Lower leg skin (tissue), 4 donors: Measurements from ENCODE around the gene PGAM2. TPM values are rescaled to one million over a fixed set of nuclear protein-coding genes. Genes with fewer than 3 reads are reported as not detected.

Source experiments
- DNase-seq, 2 donors: peaks; one replicate each; pipeline ENCODE4 v3.0.0-alpha.2; 2019; ENCODE audit warnings: low spot score in 2 of 2
- H3K4me3 ChIP-seq: fragments of 200-600 bp; sonication (generic); 2 replicates; pipeline ENCODE4 v1.5.1; 2017; ENCODE audit warnings: mild to moderate bottlenecking, low read depth; ENCODE audit not compliant: poor library complexity, severe bottlenecking
- POLR2A ChIP-seq, 2 donors: fragments of 450-650 bp; IDR thresholded peaks; one replicate each; pipeline ENCODE4 v1.6.1; 2016 to 2017; ENCODE audit warnings: antibody characterized with exemption in 2 of 2, mild to moderate bottlenecking in 1 of 2, moderate library complexity in 1 of 2
- WGBS, 2 donors: methylation state at CpG; one replicate each; pipeline ENCODE4 v1.1.5; 2018; 5-methylcytosine and 5-hydroxymethylcytosine counted together
- intact Hi-C: fragments of 100-400 bp; cut with DNase I; formaldehyde crosslinking; loops from one replicate; pipeline ENCODE4 v1.15.0; 2023; ENCODE audit warnings: low total_unique reads
- total RNA-seq, 4 donors: library from RNA; depleted of rRNA; stranded (reverse); fragments of >200 nt; gene quantifications; one replicate each; pipeline ENCODE4 v1.1.0, GENCODE V29; 2016
- TF ChIP-seq, protein P1 (sequence below), 3 donors: fragments of 450-650 bp; IDR thresholded peaks; one replicate each; pipeline ENCODE4 v1.5.1; 2016; ENCODE audit warnings: antibody characterized with exemption in 3 of 3, mild to moderate bottlenecking in 3 of 3, moderate library complexity in 2 of 3

Gene PGAM2
- total RNA-seq, 4 donors from 2014 or later: 0.75 to 7.9 (median 3.6) TPM

DNA sequence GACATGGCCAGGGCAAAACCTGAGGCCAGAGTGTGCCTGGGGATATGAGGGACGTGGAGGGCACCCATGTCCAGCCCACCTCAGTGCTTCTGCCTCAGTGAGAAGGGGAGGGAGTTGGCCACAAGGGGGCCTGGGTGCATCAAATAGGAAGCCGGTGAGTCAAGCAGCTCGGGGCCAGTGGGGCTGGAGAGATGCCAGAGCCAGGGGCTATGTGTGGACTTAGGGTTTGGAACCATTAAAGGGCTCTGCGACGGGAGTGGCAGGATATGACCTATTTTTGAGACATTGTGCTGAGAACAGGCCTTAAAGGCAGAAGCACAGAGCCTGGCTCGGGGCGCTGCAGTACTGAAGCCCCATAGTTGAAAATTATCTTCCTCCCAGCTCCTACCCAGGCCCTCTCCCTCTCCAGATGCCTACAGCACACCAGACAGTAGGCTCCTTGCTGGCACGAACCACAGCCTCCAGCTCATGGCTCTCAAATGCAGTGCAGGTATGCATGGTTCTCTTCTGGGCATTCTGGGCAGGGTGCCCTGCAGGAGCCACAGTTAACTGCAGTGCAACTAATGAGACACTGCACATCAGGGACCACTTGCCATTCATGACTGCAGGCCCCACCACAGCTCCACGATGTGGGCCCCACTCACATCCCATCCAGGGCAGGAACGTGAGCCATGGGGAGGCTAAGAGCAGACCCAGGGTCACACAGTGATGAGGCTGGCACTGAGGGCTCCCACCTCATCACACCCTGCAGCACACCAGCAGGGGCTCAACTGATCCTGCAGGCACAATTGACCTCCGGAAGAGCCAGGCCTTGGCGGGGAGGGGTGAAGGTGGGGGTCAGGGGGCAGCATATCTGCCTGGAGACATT is 7.2 kb upstream of the PGAM2 start:
- WGBS, 2 donors: 39% methylated on average over 11 to 12 of the region's 12 CpGs
- peak in 1 of 2 donors; percentile 95 for DNase-seq
- TF ChIP-seq POLR2A (IDR thresholded peaks at IDR 0.05): no peak
- TF ChIP-seq, protein P1, sequence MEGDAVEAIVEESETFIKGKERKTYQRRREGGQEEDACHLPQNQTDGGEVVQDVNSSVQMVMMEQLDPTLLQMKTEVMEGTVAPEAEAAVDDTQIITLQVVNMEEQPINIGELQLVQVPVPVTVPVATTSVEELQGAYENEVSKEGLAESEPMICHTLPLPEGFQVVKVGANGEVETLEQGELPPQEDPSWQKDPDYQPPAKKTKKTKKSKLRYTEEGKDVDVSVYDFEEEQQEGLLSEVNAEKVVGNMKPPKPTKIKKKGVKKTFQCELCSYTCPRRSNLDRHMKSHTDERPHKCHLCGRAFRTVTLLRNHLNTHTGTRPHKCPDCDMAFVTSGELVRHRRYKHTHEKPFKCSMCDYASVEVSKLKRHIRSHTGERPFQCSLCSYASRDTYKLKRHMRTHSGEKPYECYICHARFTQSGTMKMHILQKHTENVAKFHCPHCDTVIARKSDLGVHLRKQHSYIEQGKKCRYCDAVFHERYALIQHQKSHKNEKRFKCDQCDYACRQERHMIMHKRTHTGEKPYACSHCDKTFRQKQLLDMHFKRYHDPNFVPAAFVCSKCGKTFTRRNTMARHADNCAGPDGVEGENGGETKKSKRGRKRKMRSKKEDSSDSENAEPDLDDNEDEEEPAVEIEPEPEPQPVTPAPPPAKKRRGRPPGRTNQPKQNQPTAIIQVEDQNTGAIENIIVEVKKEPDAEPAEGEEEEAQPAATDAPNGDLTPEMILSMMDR (IDR thresholded peaks at IDR 0.05): no peak
- intact Hi-C loops: no loop called here
- H3K4me3 ChIP-seq: no peak overlapping the region

DNA sequence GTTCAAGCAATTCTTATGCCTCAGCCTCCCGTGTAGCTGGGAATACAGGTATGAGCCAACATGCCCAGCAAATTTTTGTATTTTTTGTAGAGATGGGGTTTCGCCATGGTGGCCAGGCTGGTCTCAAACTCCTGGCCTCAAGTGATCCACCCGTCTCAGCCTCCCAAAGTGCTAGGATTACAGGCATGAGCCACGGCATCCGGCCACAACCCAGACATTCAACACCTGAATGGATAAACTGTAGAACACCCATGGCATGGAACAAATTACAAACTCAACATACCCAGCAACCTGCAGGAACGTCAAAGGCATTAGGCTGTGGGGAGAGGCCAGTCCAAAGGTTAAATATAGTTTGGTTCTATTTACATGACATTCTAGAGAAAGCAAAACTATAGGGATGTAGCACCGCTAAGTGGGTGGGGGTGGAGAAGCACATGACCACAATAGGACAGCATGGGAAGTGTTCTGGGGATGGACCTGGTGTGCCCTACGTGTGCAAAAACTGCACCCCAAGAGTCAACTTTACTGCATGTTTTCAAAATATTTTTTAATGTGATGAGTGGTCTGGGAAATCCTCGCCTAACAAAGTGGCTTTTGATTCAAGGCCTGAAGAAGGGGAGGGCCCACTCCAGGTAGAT is 6.5 kb upstream of the PGAM2 start:
- no peak for DNase-seq
- no peak for TF ChIP-seq POLR2A (IDR thresholded peaks at IDR 0.05)
- TF ChIP-seq, protein P1 (IDR thresholded peaks at IDR 0.05): no peak
- H3K4me3 ChIP-seq: no peak overlapping the region
- intact Hi-C loops: no loop called here
- WGBS, 2 donors: 55 to 57% methylated on average over 9 of the region's 9 CpGs

DNA sequence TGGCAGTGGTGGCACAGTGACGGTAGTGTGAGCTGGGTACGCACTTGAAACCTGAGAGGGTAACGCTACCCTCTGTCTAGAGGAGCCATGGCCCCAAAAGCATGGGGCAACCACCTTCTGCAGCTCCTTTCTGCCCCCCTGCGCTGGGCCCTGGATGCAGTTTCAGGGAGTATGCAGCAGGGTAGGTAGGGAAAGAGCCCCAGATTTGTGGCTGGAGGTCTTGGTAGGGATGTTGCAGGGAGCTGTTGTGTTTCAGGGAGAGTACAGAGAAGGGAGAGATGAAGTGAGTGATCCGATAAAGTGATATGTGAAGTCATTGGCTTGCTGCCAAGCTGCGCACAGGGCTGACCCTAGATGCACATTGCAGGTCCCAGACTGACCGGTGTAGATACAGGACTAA is 2.7 kb upstream of the PGAM2 start:
- intact Hi-C loops: no loop called here
- no peak for DNase-seq
- TF ChIP-seq, protein P1 (IDR thresholded peaks at IDR 0.05): no peak
- no peak for TF ChIP-seq POLR2A (IDR thresholded peaks at IDR 0.05)
- 72 to 73% methylated on average over 7 of the region's 7 CpGs for WGBS, 2 donors
- no peak overlapping the region for H3K4me3 ChIP-seq

DNA sequence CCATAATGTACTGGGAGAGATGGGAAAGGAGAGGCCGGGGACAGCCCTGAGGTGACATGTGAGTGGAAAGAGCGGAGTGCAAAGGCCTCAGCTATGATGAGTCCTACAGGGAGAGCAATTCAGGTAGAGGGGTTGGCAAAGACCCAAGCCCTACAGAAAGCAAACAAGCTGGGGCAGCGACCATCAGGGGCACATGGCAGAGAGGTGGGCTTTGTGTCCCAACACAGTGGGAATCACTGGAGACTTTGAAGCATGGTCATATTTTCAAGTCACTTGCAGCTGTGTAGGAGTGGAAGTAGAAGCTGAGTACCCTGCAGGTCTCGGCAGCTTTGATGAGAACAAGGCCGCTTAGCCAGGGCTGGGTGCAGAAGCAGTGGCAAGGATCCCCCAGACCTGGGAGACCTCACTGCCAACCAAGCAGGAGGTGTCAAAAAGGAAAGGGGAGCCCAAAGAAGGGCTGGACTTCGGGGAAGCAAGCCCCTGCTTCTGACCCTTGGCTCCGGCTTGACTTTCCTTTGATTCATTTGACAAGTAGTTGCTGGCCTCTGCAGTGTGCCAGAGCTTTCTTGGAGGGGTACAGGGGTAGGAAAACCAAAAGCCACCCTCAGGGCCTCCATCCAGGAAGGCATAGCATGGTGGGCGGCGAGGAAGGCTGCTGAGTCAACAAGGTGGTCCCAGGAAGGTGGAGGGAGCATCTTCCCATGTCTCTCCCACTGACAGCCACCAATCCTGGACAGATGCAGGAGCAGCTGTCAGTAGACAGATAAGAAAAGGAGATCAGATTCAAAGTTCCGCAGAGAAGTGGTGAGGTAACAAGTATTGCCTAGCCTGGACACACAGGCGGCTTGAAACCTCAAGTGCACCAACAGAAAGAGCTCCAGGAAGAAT is 1.9 kb upstream of the PGAM2 start:
- H3K4me3 ChIP-seq: no peak overlapping the region
- intact Hi-C loops: no loop called here
- TF ChIP-seq POLR2A (IDR thresholded peaks at IDR 0.05): no peak
- TF ChIP-seq, protein P1 (IDR thresholded peaks at IDR 0.05): no peak
- WGBS, 2 donors: 83 to 87% methylated on average over 11 of the region's 11 CpGs
- DNase-seq: no peak

DNA sequence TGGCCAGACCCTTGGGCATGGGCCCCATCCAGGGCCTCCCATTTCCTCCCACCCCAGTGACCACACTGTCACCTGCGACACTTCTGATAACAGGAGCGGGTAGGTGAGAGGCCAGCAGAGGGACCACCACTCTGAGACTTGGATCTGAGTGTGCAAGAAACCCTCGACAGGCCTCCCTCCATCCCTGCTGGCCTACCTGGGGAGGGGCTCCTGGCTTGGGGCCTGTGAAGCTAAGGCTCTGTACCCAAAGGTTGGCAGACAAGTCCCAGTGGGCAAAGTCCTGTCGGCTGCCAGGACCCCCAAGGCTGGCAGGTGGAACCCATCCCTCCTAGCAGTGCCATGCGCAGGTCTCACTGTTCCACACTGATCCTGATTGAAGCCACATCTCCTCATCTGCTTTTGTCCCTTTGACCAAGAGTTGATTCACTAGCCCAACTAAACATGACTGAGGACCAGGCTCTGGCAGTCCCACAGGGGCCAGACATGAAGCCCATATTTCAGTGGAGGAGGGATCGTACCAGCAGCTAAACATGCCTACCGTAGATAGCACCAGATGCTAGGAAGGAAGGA is 1.2 kb upstream of the PGAM2 start:
- intact Hi-C loops: no loop called here
- 80 to 88% methylated on average over 5 to 7 of the region's 7 CpGs for WGBS, 2 donors
- no peak overlapping the region for H3K4me3 ChIP-seq
- no peak for DNase-seq
- TF ChIP-seq, protein P1 (IDR thresholded peaks at IDR 0.05): no peak
- no peak for TF ChIP-seq POLR2A (IDR thresholded peaks at IDR 0.05)
